ENCODE measurements around the gene RASD1. TPM values are rescaled to one million over a fixed set of nuclear protein-coding genes. Genes with fewer than 3 reads are reported as not detected.
"Not testable (repeated sequence)": the region's sequence is repeated elsewhere in the genome, so short reads cannot be mapped to it uniquely, and the experiment has no call there.

RASD1 gene
- polyA plus RNA-seq, 1 of the 3 experiments (the other 2 are of a cell fraction), result 0.43 TPM

- H3K9me2 ChIP-seq; H3F3A ChIP-seq (replicated peaks; ENCODE audit: insufficient read depth); DNase-seq; H3K4me3 ChIP-seq (ENCODE audit: low read depth in 2 of 2, low read length in 1 of 2); H3K4me1 ChIP-seq (ENCODE audit: control insufficient read depth in 1 of 2, insufficient read depth in 2 of 2, low read depth in 1 of 2, low read length in 1 of 2); H3K79me2 ChIP-seq (ENCODE audit: insufficient read depth); H3K27ac ChIP-seq (ENCODE audit: low read depth in 2 of 2, low read length in 1 of 2); POLR2A ChIA-PET; H3K27me3 ChIP-seq (ENCODE audit: insufficient read depth); H3K9ac ChIP-seq; H4K20me1 ChIP-seq (ENCODE audit: insufficient read depth); H3K9me3 ChIP-seq; H3K4me2 ChIP-seq; H2AFZ ChIP-seq (ENCODE audit: low read depth); H3K36me3 ChIP-seq (replicated peaks in 1 of 2; ENCODE audit: control insufficient read depth in 1 of 2, insufficient read depth in 2 of 2, low read length in 1 of 2): not testable (repeated sequence)
- CTCF ChIA-PET, result interaction anchor here (0.8 kb wide), 1 partner anchor 1926 kb away, joined by 4 read pairs; no protein-coding TSS in a partner anchor
- WGBS (ENCODE audit: low lambda C conversion rate), result no CpG with 5 or more reads among the region's 1 CpG
These were observed 41.5 kb downstream of the RASD1 start for GRCh38 chr17:17454700-17455099.

GRCh38 chr17:17454276-17454675, 41.9 kb downstream of the RASD1 start:
- Histone ChIP-seq H4K20me1 (ENCODE audit: insufficient read depth) (no peaks in the 10 kb centered on the region), H2AFZ (ENCODE audit: low read depth) (no peak overlapping the region)

DNA sequence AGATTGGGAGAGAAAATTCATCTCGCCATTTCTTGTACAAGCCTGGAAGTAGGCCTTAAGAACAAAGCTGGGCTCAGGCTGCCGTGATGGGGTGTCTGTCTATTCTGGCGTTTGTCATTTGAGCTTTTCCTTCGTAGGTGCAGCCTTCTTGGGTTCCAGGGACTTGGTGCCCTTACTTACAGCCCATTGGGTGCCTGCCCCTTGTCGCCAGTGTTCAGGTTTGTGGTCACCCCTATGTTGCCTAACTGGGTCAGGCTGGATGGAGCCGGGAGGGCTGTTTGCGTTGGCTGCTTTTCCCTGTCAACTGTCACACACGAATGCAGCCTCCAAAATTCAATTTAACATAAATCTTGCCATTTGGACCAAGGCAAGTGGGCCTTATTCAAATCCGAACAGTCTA, 43.1 kb downstream of the RASD1 start:
- no peak for TF ChIP-seq MXI1 (IDR thresholded peaks at IDR 0.05; ENCODE audit: low read depth, low read length)
- TF ChIP-seq JUND (IDR thresholded peaks at IDR 0.05), result no peak
- TF ChIP-seq TAF1 (IDR thresholded peaks at IDR 0.05; ENCODE audit: borderline replicate concordance, low read depth, low read length), result no peak
- no peak for TF ChIP-seq RFX5 (IDR thresholded peaks at IDR 0.05; ENCODE audit: low read length)
- TF ChIP-seq, protein P1, sequence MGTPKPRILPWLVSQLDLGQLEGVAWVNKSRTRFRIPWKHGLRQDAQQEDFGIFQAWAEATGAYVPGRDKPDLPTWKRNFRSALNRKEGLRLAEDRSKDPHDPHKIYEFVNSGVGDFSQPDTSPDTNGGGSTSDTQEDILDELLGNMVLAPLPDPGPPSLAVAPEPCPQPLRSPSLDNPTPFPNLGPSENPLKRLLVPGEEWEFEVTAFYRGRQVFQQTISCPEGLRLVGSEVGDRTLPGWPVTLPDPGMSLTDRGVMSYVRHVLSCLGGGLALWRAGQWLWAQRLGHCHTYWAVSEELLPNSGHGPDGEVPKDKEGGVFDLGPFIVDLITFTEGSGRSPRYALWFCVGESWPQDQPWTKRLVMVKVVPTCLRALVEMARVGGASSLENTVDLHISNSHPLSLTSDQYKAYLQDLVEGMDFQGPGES (IDR thresholded peaks at IDR 0.05; ENCODE audit: low read depth, low read length), result no peak
- TF ChIP-seq SMC3 (IDR thresholded peaks at IDR 0.05; ENCODE audit: low read depth, low read length), result no peak
- TF ChIP-seq EZH2phosphoT487 (IDR thresholded peaks at IDR 0.05; ENCODE audit: borderline replicate concordance, low read depth), result no peak
- no peak for TF ChIP-seq FOXJ3 (CRISPR knock-in tag; IDR thresholded peaks at IDR 0.05)
- no peak for TF ChIP-seq POLR2AphosphoS5 (IDR thresholded peaks at IDR 0.05; ENCODE audit: low read depth, low read length)
- TF ChIP-seq FOXM1 (IDR thresholded peaks at IDR 0.05; ENCODE audit: low read depth), result no peak
- TF ChIP-seq NRF1 (IDR thresholded peaks at IDR 0.05; ENCODE audit: low read depth, low read length), result no peak
- no peak for TF ChIP-seq YY1 (IDR thresholded peaks at IDR 0.05; ENCODE audit: low read depth)
- no peak for TF ChIP-seq CHD2 (IDR thresholded peaks at IDR 0.05; ENCODE audit: low read length, partially characterized antibody)
- no peak for TF ChIP-seq RXRA (IDR thresholded peaks at IDR 0.05; ENCODE audit: borderline replicate concordance, low read depth)
- WGBS (ENCODE audit: low lambda C conversion rate), result 55% methylated on average over 7 of the region's 9 CpGs
- CTCF ChIA-PET, result interaction anchor here (1.2 kb wide), 1 partner anchor 19 kb away, joined by 4 read pairs; no protein-coding TSS in a partner anchor

More at GRCh38 chr17:17454276-17454675, 41.9 kb downstream of the RASD1 start:
- Histone ChIP-seq H3K9me3 (no peaks in the 10 kb centered on the region), H3K27ac (ENCODE audit: low read depth in 2 of 2, low read length in 1 of 2) (no peak overlapping the region), H3K4me1 (ENCODE audit: control insufficient read depth in 1 of 2, insufficient read depth in 2 of 2, low read depth in 1 of 2, low read length in 1 of 2) (no peaks in the 10 kb centered on the region), H3K36me3 (replicated peaks in 1 of 2; ENCODE audit: control insufficient read depth in 1 of 2, insufficient read depth in 2 of 2, low read length in 1 of 2) (no peaks in the 10 kb centered on the region), H3K4me3 (ENCODE audit: low read depth in 2 of 2, low read length in 1 of 2) (no peak overlapping the region), H3F3A (replicated peaks; ENCODE audit: insufficient read depth) (no peaks in the 10 kb centered on the region), H3K9me2 (no peaks in the 10 kb centered on the region), H3K27me3 (ENCODE audit: insufficient read depth) (no peaks in the 10 kb centered on the region), H3K4me2 (no peak overlapping the region), H3K79me2 (ENCODE audit: insufficient read depth) (no peaks in the 10 kb centered on the region), H3K9ac (no peak overlapping the region)
- WGBS (ENCODE audit: low lambda C conversion rate), result 15% methylated on average over 1 of the region's 1 CpG
- no peak for TF ChIP-seq TEAD4 (IDR thresholded peaks at IDR 0.05; ENCODE audit: borderline replicate concordance, insufficient read depth)
- no peak for TF ChIP-seq POLR2AphosphoS5 (IDR thresholded peaks at IDR 0.05; ENCODE audit: low read depth, low read length)
- no peak for TF ChIP-seq USF2 (IDR thresholded peaks at IDR 0.05; ENCODE audit: borderline replicate concordance, low read depth, low read length)
- TF ChIP-seq FOXM1 (IDR thresholded peaks at IDR 0.05; ENCODE audit: low read depth), result no peak
- TF ChIP-seq TCF12 (IDR thresholded peaks at IDR 0.05), result no peak
- no peak for DNase-seq
- ChIA-PET POLR2A (no interaction called here), CTCF (interaction anchor here (1.2 kb wide), 1 partner anchor 18 kb away, joined by 4 read pairs; no protein-coding TSS in a partner anchor)

More for the DNA sequence above, 43.1 kb downstream of the RASD1 start:
- Histone ChIP-seq H2AFZ (ENCODE audit: low read depth) (no peak overlapping the region), H3K27ac (ENCODE audit: low read depth in 2 of 2, low read length in 1 of 2) (no peak overlapping the region), H3K9me2 (no peaks in the 10 kb centered on the region), H3K27me3 (ENCODE audit: insufficient read depth) (no peaks in the 10 kb centered on the region), H4K20me1 (ENCODE audit: insufficient read depth) (no peaks in the 10 kb centered on the region), H3K9ac (no peak overlapping the region), H3K4me1 (ENCODE audit: control insufficient read depth in 1 of 2, insufficient read depth in 2 of 2, low read depth in 1 of 2, low read length in 1 of 2) (no peaks in the 10 kb centered on the region), H3K4me2 (no peak overlapping the region), H3F3A (replicated peaks; ENCODE audit: insufficient read depth) (no peaks in the 10 kb centered on the region), H3K9me3 (no peaks in the 10 kb centered on the region), H3K79me2 (ENCODE audit: insufficient read depth) (no peaks in the 10 kb centered on the region), H3K36me3 (replicated peaks in 1 of 2; ENCODE audit: control insufficient read depth in 1 of 2, insufficient read depth in 2 of 2, low read length in 1 of 2) (no peaks in the 10 kb centered on the region), H3K4me3 (ENCODE audit: low read depth in 2 of 2, low read length in 1 of 2) (no peak overlapping the region)
- no peak for DNase-seq
- POLR2A ChIA-PET, result no interaction called here

Data from SK-N-SH (cell line).